Cardiac muscle cell (in vitro differentiated cells and primary cell): Measurements from ENCODE around the gene CDC42EP5. TPM values are rescaled to one million over a fixed set of nuclear protein-coding genes. Genes with fewer than 3 reads are reported as not detected.

Experiments used
- DNase-seq, 2 donors: peaks; one replicate each; pipeline versions ENCODE4 v3.0.0 to v3.0.0-alpha.2; 2010 to 2017; ENCODE audit warnings: low read depth in 1 of 2, low spot score in 1 of 2
- H3K27ac ChIP-seq: fragments of 200-600 bp; sonication (generic); 2 replicates; pipeline ENCODE4 v1.5.1; 2016
- H3K27me3 ChIP-seq: fragments of 200-600 bp; sonication (generic); 2 replicates; pipeline ENCODE4 v1.6.0; 2016; ENCODE audit warnings: control low read depth
- H3K36me3 ChIP-seq: fragments of 200-600 bp; sonication (generic); 2 replicates; pipeline ENCODE4 v1.5.1; 2016; ENCODE audit warnings: control low read depth
- H3K4me1 ChIP-seq: fragments of 200-600 bp; sonication (generic); 2 replicates; pipeline ENCODE4 v1.8.1; 2017; ENCODE audit warnings: low read depth, mild to moderate bottlenecking, mixed run types
- H3K4me3 ChIP-seq: fragments of 200-600 bp; sonication (generic); 2 replicates; pipeline ENCODE4 v1.5.1; 2016; ENCODE audit warnings: mild to moderate bottlenecking
- H3K9me3 ChIP-seq: fragments of 200-600 bp; sonication (generic); 2 replicates; pipeline ENCODE4 v1.5.1; 2017; ENCODE audit warnings: low read depth, mild to moderate bottlenecking, control low read depth
- CTCF ChIP-seq: IDR thresholded peaks from 2 replicates; pipeline ENCODE4 v1.5.1; 2012; ENCODE audit warnings: low read depth, mild to moderate bottlenecking, low read length
- polyA plus RNA-seq: library from polyadenylated mRNA; unstranded; fragments of >200 nt; fragmentation: Nextera tagmentation; extraction: Ambion mirVana; gene quantifications from 2 replicates; pipeline ENCODE4 v1.2.1, GENCODE V29; 2016
- total RNA-seq: library from RNA; depleted of rRNA; stranded (reverse); fragments of >200 nt; gene quantifications from 2 replicates; pipeline ENCODE4 v1.2.3, GENCODE V29; 2016

CDC42EP5 gene
- total and polyA plus RNA-seq, 2 experiments from 2014 or later: 28.2 to 46.6 TPM

GRCh38 chr19:54418030-54418929 is 54.8 kb downstream of the CDC42EP5 start:
- peak in 1 of 2 donors; percentile 73 for DNase-seq
- Histone ChIP-seq H3K4me1 (peaks cover 15% of the 10 kb centered on the region), H3K36me3 (no peaks in the 10 kb centered on the region), H3K27me3 (peaks cover 72% of the 10 kb centered on the region), H3K27ac (no peak overlapping the region), H3K9me3 (no peaks in the 10 kb centered on the region), H3K4me3 (no peak overlapping the region)
- no peak for TF ChIP-seq CTCF

- H3K4me1 ChIP-seq: peaks cover 15% of the 10 kb centered on the region
- DNase-seq: no peak
- TF ChIP-seq CTCF: no peak
- H3K36me3 ChIP-seq: no peaks in the 10 kb centered on the region
- H3K9me3 ChIP-seq: no peaks in the 10 kb centered on the region
- no peak overlapping the region for H3K27ac ChIP-seq
- H3K4me3 ChIP-seq: no peak overlapping the region
- peaks cover 69% of the 10 kb centered on the region for H3K27me3 ChIP-seq
Observed at GRCh38 chr19:54416695-54417491, 56.2 kb downstream of the CDC42EP5 start.

- no peak for DNase-seq
- peaks cover 15% of the 10 kb centered on the region for H3K4me1 ChIP-seq
- H3K27ac ChIP-seq: no peak overlapping the region
- TF ChIP-seq CTCF: no peak
- peaks cover 61% of the 10 kb centered on the region for H3K27me3 ChIP-seq
- no peaks in the 10 kb centered on the region for H3K9me3 ChIP-seq
- H3K4me3 ChIP-seq: peak overlapping the region; percentile 22
- no peaks in the 10 kb centered on the region for H3K36me3 ChIP-seq
Observed at GRCh38 chr19:54415901-54416673, 57.0 kb downstream of the CDC42EP5 start.

GRCh38 chr19:54415208-54415900 is 57.7 kb downstream of the CDC42EP5 start, which contains the start of gene TTYH1:
TTYH1 (plus strand) TSS chr19:54415464; CDS start chr19:54415553, 89 bp downstream.
- peak; percentile 16 for TF ChIP-seq CTCF
- Histone ChIP-seq H3K4me1 (peaks cover 15% of the 10 kb centered on the region), H3K36me3 (no peaks in the 10 kb centered on the region), H3K9me3 (no peaks in the 10 kb centered on the region), H3K4me3 (peak within 1 kb of the TSS; percentile 22), H3K27ac (no peak within 1 kb of the TSS), H3K27me3 (peaks cover 58% of the 10 kb centered on the region)
- no peak for DNase-seq

Other genes with a start within 250 kb of the CDC42EP5 start
- 0.15 and 0.18 TPM in 2 replicates for gene LILRA6, start 230.5 kb downstream of the CDC42EP5 start, total RNA-seq
- gene LILRA6, start 230.5 kb downstream of the CDC42EP5 start, polyA plus RNA-seq: 0.27 TPM in 1 of 2 replicates, not detected in the other
- gene LILRB5, start 216.0 kb downstream of the CDC42EP5 start, total RNA-seq: not detected in 2 replicates
- gene LILRB5, start 216.0 kb downstream of the CDC42EP5 start, polyA plus RNA-seq: 0.04 TPM in 1 of 2 replicates, not detected in the other
- not detected in 2 replicates for gene LILRB2, start 192.2 kb downstream of the CDC42EP5 start, total RNA-seq
- not detected in 2 replicates for gene LILRB2, start 192.2 kb downstream of the CDC42EP5 start, polyA plus RNA-seq
- not detected in 2 replicates for gene LILRA5, start 160.1 kb downstream of the CDC42EP5 start, total RNA-seq
- gene LILRA5, start 160.1 kb downstream of the CDC42EP5 start, polyA plus RNA-seq: not detected in 2 replicates
- not detected in 2 replicates for gene LILRA4, start 134.1 kb downstream of the CDC42EP5 start, total RNA-seq
- gene LILRA4, start 134.1 kb downstream of the CDC42EP5 start, polyA plus RNA-seq: not detected in 2 replicates
- gene LAIR1, start 108.4 kb downstream of the CDC42EP5 start, total RNA-seq: not detected in 2 replicates
- not detected in 2 replicates for gene LAIR1, start 108.4 kb downstream of the CDC42EP5 start, polyA plus RNA-seq
- gene TTYH1, start 57.8 kb downstream of the CDC42EP5 start, total RNA-seq: 2.6 TPM in 1 of 2 replicates, not detected in the other
- 1.1 TPM in 2 replicates for gene TTYH1, start 57.8 kb downstream of the CDC42EP5 start, polyA plus RNA-seq
- 66.2 and 171 TPM in 2 replicates for gene LENG8, start 24.1 kb downstream of the CDC42EP5 start, total RNA-seq
- gene LENG8, start 24.1 kb downstream of the CDC42EP5 start, polyA plus RNA-seq: 78.4 and 92.8 TPM in 2 replicates
- gene LENG9, start 9.5 kb downstream of the CDC42EP5 start, total RNA-seq: 6.3 and 7.6 TPM in 2 replicates
- 0.77 TPM in 1 of 2 replicates, not detected in the other for gene LENG9, start 9.5 kb downstream of the CDC42EP5 start, polyA plus RNA-seq
- gene LAIR2, start 29.5 kb upstream of the CDC42EP5 start, total RNA-seq: not detected in 2 replicates
- gene LAIR2, start 29.5 kb upstream of the CDC42EP5 start, polyA plus RNA-seq: not detected in 2 replicates
- gene LILRA2, start 100.5 kb upstream of the CDC42EP5 start, total RNA-seq: not detected in 2 replicates
- gene LILRA2, start 100.5 kb upstream of the CDC42EP5 start, polyA plus RNA-seq: not detected in 2 replicates
- not detected in 2 replicates for gene LILRA1, start 120.3 kb upstream of the CDC42EP5 start, total RNA-seq
- not detected in 2 replicates for gene LILRA1, start 120.3 kb upstream of the CDC42EP5 start, polyA plus RNA-seq
- gene LILRB1, start 157.2 kb upstream of the CDC42EP5 start, total RNA-seq: not detected in 2 replicates
- not detected in 2 replicates for gene LILRB1, start 157.2 kb upstream of the CDC42EP5 start, polyA plus RNA-seq
- gene LILRB4, start 189.7 kb upstream of the CDC42EP5 start, total RNA-seq: not detected in 2 replicates
- not detected in 2 replicates for gene LILRB4, start 189.7 kb upstream of the CDC42EP5 start, polyA plus RNA-seq